Loucy (cell line): ENCODE results near the gene MYO3B.

Experiments
- CTCF ChIP-seq: fragments of 200-600 bp; sonication (generic); conservative IDR thresholded peaks from 2 replicates; pipeline ENCODE4 v1.5.1; 2014; ENCODE audit warnings: mild to moderate bottlenecking, antibody characterized with exemption, low read length
- EZH2phosphoT487 ChIP-seq: fragments of 200-600 bp; IDR thresholded peaks from 2 replicates; pipeline ENCODE4 v1.6.1; 2018; ENCODE audit warnings: antibody characterized with exemption, mild to moderate bottlenecking, moderate library complexity, borderline replicate concordance

GRCh38 chr2:170162271-170162632, 15.7 kb upstream of the MYO3B start:
- TF ChIP-seq CTCF (no peak), EZH2phosphoT487 (no peak)
